ENCODE data around the gene IRS2.

DNA sequence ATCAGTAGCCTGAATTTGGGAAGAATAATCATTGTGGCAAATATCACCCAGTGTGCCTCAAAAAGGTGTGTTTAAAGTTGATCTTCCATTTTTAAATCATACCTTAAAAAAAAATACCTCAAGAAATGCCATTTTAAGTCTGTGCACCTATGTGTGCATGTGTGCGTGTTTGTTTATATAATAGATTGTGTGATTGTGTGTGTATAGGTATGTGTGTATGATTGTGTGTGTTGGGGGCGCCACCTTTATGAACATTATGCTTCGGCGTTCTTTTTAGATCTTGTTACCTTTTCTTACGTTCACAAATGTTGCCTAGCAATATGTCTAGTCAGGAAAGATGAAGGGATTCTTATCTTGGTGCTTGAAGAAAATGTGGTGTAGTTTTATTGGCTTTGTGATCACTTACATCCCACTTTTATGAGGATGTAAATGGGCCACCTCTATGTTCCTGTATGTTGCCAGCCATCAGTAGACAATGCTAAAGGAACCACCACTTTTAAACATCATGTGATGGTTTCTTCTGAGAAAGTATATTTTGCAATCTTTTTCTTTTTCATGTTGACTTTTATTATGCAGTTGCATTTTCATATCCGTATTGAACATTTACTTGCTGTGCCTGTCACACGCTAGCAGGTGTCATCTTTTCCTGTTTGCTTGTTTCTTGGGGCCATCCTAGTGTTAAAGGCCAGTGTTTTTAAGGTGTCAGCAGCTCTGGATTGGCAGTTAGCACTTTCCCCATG is 2.2 kb upstream of the IRS2 start:
- TF ChIP-seq TAF1 (IDR thresholded peaks at IDR 0.05; ENCODE audit: borderline replicate concordance, insufficient read depth, low read length) (no peak), POLR2AphosphoS5 (IDR thresholded peaks at IDR 0.05; ENCODE audit: low read depth, low read length) (no peak)
